GM19438 (cell line): Measurements from ENCODE around the gene ASB3.
"Not testable (repeated sequence)": the region's sequence is repeated elsewhere in the genome, so short reads cannot be mapped to it uniquely, and the experiment has no call there.

Experiments used
- ATAC-seq: cut with Tn5 transposase; IDR thresholded peaks from one replicate; pipeline ENCODE4 v1.9.1; 2021; ENCODE audit warnings: low read depth; ENCODE audit not compliant: unreplicated experiment

The ASB3 gene, protein sequence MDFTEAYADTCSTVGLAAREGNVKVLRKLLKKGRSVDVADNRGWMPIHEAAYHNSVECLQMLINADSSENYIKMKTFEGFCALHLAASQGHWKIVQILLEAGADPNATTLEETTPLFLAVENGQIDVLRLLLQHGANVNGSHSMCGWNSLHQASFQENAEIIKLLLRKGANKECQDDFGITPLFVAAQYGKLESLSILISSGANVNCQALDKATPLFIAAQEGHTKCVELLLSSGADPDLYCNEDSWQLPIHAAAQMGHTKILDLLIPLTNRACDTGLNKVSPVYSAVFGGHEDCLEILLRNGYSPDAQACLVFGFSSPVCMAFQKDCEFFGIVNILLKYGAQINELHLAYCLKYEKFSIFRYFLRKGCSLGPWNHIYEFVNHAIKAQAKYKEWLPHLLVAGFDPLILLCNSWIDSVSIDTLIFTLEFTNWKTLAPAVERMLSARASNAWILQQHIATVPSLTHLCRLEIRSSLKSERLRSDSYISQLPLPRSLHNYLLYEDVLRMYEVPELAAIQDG

GRCh38 chr2:53786705-53787613 lies at the start of gene ASB3, which contains the start of gene ERLEC1:
TSS of gene ASB3 (minus strand) at chr2:53786953. CDS start at chr2:53765572, 21,381 bp downstream.
TSS of gene ERLEC1 (plus strand) at chr2:53787044. CDS start at chr2:53787211, 167 bp downstream.
- peak; percentile 95 for ATAC-seq

- ATAC-seq = not testable (repeated sequence)
These were observed 43.2 kb upstream of the ASB3 start for GRCh38 chr2:53829980-53830290.

GRCh38 chr2:53829273-53829979 lies 42.7 kb upstream of the ASB3 start:
- no peak for ATAC-seq

- no peak for ATAC-seq
These were observed 41.6 kb upstream of the ASB3 start for GRCh38 chr2:53828331-53828730.

DNA sequence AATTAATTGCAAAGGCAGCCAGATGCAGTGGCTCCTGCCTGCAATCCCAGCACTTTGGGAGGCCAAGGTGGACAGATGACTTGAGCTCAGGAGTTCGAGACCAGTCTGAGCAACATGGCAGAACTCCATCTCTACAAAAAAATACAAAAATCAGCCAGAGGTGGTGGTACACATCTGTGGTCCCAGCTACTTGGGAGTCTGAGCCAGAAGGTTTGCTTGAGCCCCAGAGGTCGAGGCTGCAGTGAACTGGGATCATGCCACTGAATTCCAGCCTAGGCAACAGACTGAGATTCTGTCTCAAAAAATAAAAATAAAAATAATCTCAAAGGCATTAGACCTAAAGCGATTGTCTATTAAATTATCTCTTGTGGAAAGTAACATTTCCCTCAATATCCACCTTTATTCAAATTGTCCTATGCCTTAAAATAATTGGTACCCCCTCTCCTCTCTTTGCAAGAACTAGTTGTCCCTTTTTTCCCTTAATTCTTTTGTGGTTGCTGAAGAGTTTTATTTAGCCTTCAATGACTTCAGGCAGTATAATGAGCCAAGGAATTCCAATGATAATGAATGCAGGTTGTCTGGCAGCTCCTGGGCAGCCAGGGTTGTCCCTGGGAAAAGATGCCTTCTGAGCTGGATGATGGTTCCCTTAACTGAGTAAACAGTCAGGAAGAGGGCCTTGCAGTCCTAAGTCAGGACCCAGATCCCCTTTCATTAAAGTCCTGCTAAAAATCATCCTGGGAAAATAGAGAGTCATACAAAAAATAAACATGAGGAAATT lies 40.8 kb upstream of the ASB3 start:
- ATAC-seq = no peak

DNA sequence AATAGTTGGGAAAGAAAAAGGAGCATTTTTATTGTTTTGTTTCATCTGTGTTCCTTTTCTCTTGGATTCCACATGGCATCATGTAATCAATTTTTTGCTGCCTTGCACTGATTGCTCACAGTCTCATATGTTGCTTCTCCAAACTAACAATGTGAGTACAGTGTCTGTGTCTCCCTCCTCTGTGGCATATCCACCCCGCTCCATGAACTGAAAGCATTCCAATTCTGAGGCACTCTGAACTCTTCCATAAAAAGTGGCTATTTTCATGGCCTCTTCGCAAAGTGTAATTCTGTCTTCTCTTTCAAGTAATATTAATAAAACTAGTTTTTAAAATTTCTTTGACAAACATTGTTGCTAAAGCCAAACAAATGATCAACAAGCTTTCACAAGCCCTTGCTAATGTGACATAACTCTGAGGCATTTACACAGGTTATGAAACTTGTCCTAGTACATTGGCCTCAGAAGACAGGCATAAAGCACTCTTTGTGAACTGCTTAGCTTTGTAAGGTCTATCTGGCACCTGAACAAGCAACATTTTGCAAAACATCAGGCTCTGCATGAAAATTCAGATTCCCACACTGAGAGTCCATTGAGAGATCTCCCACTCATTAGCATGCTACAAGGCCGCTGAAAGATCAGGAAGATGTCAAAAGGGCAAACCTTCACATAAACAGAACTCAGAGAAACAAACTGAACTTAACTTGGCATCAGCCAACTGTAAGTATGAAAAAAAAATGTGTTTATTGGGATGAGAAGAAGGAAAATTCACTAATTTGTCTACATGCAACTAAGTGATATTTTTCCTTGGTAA lies 40.0 kb upstream of the ASB3 start:
- ATAC-seq = no peak

DNA sequence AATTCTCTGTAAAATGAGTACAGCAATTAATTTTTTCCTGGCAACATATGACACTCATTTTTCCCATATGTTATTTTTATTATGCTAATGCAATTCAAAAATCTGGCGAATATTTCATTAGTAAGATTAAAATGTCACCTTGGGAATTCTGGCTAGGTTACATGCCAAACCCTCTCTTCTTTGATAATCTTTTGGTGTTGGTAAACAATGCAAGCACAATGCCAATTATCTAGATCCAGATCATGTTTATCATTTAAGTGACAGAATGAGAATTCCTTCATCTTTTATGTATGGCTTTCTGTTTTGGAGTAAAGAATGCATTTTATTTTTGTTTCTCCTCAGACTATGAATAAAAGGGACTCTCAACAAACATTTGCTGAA lies 39.3 kb upstream of the ASB3 start:
- no peak for ATAC-seq

DNA sequence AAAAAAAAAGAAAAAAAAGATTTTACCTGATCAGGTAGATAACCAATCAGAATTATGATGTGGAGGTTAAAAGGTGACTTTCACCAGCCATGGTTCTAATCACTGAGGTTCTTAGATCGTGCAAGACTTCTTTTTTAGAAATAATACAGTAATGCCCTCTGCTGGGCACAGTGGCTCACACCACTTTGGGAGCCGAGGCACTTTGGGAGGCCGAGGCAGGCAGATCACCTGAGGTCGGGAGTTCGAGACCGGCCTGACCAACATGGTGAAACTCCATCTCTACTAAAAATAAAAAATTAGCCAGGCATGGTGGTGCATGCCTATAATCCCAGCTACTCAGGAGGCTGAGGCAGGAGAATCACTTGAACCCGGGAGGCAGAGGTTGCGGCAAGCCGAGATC lies 36.9 kb upstream of the ASB3 start:
- ATAC-seq = not testable (repeated sequence)

DNA sequence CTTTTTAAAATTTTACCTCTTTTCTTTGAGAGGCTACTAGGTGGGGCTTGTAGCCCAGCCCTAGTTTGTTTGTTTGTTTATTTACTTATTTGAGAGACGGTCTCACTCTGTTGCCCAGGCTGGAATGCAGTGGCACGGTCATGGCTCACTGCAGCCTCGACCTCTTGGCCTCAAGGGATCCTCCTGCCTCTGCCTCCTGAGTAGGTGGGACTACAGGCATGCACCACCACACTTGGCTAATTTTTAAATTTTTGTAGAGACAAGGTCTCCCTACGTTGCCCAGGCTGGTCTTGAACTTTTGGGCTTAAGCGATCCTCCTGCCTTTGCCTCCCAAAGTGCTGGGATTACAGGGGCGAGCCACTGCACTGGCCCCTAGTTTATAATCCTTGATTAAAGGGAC lies 35.1 kb upstream of the ASB3 start:
- ATAC-seq = no peak

GRCh38 chr2:53820711-53821110 lies 34.0 kb upstream of the ASB3 start:
- ATAC-seq = no peak

- ATAC-seq = no peak
These were observed 33.3 kb upstream of the ASB3 start for GRCh38 chr2:53820048-53820447.

GRCh38 chr2:53819634-53820033 lies 32.9 kb upstream of the ASB3 start:
- no peak for ATAC-seq

- ATAC-seq = no peak
These were observed 32.2 kb upstream of the ASB3 start for GRCh38 chr2:53818854-53819435.

GRCh38 chr2:53813151-53813550 lies 26.4 kb upstream of the ASB3 start:
- no peak for ATAC-seq

DNA sequence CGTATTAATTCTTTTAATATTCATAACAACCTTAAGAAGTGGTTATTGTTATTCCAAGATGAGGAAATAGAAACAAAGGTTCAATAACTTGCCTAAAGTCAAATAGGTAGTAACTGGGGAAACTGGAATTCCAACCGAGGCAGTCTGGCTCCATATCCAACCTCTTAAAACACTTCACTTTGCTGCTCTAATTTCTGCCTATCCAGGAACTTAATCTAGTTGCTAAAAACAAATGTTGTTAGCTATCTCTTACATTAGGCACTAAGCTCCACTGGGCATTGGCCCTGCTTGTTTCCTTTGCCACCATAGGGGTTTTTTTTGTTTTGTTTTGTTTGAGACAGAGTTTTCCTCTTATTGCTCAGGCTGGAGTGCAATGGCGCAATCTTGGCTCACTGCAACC lies 24.8 kb upstream of the ASB3 start:
- ATAC-seq = no peak

DNA sequence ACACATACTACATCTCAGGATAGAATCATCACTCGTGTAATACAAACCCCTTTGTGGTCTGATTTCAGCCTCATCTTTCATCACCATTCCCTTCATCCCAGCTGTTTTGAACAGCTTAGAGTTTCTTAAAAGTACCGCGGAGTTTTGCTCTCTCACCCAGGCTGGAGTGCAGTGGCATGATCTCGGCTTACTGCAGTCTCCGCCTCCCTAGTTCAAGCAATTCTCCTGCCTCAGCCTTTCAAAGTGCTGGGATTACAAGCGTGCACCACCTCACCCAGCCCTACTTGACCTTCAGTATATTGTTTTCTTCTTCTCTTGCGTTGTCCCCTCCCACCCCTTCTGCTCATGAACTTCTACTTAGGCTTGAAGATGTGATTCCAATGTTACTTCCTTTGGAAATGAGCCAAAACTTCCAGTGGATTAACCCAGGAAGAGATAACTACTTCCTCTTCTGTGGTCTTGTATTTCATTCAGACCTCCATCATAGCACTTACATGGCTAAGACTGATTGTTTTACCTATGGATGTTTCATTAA lies 15.9 kb upstream of the ASB3 start:
- ATAC-seq = no peak

DNA sequence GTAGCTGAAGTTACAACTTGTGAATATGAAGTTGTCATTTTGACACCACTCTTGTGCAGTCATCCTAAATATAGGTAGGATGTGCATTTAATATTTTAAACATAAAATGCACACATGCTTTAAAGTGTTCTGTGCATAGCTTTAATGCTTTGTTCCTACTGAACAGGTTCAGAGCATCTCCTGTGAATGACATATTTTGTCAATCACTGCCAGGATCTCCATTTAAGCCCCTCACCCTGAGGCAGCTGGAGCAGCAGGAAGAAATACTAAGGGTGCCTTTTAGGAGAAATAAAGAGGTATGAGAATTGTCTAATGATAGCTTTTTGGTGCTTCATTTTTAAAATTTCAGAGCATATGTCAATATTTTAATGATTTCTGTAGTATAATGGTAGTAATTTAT lies 14.8 kb upstream of the ASB3 start:
- no peak for ATAC-seq

DNA sequence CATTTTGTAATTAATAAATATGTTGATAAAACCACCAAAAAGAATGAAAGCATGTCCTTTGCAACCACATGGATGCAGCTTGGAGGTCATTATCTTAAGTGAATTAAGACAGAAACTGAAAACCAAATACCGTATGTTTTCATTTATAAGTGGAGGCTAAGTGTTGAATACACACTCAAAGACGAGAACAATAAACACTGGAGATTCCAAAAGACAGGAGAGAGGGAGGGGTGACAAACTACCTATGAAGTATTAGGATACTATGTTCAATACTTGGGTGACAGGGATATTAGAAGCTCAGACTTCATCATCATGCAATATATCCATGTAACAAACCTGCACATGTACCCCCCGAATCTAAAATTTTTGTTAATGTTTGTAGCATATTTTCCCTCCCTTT lies 7.1 kb upstream of the ASB3 start:
- no peak for ATAC-seq

DNA sequence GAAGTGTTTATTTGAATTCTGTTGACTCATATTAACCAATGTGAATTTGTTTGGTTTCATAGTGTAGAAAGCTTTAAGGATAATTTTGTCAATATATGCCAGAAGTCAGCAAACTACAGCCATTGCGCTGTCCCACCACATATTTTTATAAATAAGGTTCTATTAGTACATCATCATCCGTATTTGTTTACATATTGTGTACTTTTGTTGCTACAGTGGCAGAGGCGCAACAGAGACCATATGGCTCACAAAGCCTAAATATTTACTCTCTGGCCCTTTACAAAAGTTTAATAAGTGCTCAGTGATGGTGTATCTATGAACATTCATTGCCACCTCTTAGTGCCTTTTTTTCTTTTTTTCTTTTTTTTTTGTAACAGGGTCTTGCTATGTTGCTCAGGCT lies 6.5 kb upstream of the ASB3 start:
- ATAC-seq = no peak
